Chondrocyte (in vitro differentiated cells): Measurements from ENCODE around the gene GRK3. TPM values are rescaled to one million over a fixed set of nuclear protein-coding genes. Genes with fewer than 3 reads are reported as not detected.

Source experiments
- DNase-seq: peaks from one replicate; pipeline ENCODE4 v3.0.0; 2021; ENCODE audit warnings: mixed read lengths, low spot score
- H3K27ac Mint-ChIP-seq: one replicate; pipeline ENCODE4 v1.8.0; 2021; ENCODE audit warnings: mild to moderate bottlenecking, moderate library complexity, mixed read lengths; ENCODE audit not compliant: unreplicated experiment
- H3K27me3 Mint-ChIP-seq: 2 replicates; pipeline ENCODE4 v1.8.0; 2021; ENCODE audit warnings: low read depth, mixed read lengths
- H3K36me3 Mint-ChIP-seq: 2 replicates; pipeline ENCODE4 v1.8.0; 2021; ENCODE audit warnings: low read depth, mixed read lengths
- H3K4me1 Mint-ChIP-seq: 2 replicates; pipeline ENCODE4 v1.8.0; 2021; ENCODE audit warnings: low read depth, mild to moderate bottlenecking, mixed read lengths
- H3K4me3 Mint-ChIP-seq: one replicate; pipeline ENCODE4 v1.8.0; 2021; ENCODE audit warnings: mild to moderate bottlenecking, moderate library complexity, mixed read lengths; ENCODE audit not compliant: unreplicated experiment
- H3K9me3 Mint-ChIP-seq: 2 replicates; pipeline ENCODE4 v1.8.0; 2021; ENCODE audit warnings: low read depth, mixed read lengths
- total RNA-seq: library from RNA; stranded (reverse); gene quantifications from 3 replicates; pipeline ENCODE4 v1.2.1, GENCODE V29; 2021
- TF ChIP-seq, protein P1 (sequence below): fragments of 200-600 bp; sonication (generic); IDR thresholded peaks from 2 replicates; pipeline ENCODE4 v1.5.0; 2021; ENCODE audit warnings: antibody characterized with exemption, mild to moderate bottlenecking, moderate library complexity

GRK3 gene
- total RNA-seq, 1 donor from 2014 or later = 2.0 TPM

- Mint-ChIP-seq H3K27ac (no peak overlapping the region), H3K27me3 (no peaks in the 10 kb centered on the region), H3K4me3 (no peak overlapping the region)
These were observed 185.1 kb downstream of the GRK3 start for GRCh38 chr22:25749420-25750169.

GRCh38 chr22:25750569-25751173 lies 186.2 kb downstream of the GRK3 start:
- H3K4me3 Mint-ChIP-seq = no peak overlapping the region
- TF ChIP-seq, protein P1, sequence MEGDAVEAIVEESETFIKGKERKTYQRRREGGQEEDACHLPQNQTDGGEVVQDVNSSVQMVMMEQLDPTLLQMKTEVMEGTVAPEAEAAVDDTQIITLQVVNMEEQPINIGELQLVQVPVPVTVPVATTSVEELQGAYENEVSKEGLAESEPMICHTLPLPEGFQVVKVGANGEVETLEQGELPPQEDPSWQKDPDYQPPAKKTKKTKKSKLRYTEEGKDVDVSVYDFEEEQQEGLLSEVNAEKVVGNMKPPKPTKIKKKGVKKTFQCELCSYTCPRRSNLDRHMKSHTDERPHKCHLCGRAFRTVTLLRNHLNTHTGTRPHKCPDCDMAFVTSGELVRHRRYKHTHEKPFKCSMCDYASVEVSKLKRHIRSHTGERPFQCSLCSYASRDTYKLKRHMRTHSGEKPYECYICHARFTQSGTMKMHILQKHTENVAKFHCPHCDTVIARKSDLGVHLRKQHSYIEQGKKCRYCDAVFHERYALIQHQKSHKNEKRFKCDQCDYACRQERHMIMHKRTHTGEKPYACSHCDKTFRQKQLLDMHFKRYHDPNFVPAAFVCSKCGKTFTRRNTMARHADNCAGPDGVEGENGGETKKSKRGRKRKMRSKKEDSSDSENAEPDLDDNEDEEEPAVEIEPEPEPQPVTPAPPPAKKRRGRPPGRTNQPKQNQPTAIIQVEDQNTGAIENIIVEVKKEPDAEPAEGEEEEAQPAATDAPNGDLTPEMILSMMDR = no peak
- H3K27me3 Mint-ChIP-seq = no peaks in the 10 kb centered on the region
- peaks cover 29% of the 10 kb centered on the region for H3K4me1 Mint-ChIP-seq
- H3K9me3 Mint-ChIP-seq = no peaks in the 10 kb centered on the region
- H3K27ac Mint-ChIP-seq = no peak overlapping the region
- no peak for DNase-seq
- no peaks in the 10 kb centered on the region for H3K36me3 Mint-ChIP-seq

More at GRCh38 chr22:25749420-25750169, 185.1 kb downstream of the GRK3 start:
- TF ChIP-seq, protein P1 = no peak
- peaks cover 20% of the 10 kb centered on the region for H3K4me1 Mint-ChIP-seq
- no peaks in the 10 kb centered on the region for H3K36me3 Mint-ChIP-seq
- H3K9me3 Mint-ChIP-seq = no peaks in the 10 kb centered on the region
- peak; percentile 55 for DNase-seq

DNA sequence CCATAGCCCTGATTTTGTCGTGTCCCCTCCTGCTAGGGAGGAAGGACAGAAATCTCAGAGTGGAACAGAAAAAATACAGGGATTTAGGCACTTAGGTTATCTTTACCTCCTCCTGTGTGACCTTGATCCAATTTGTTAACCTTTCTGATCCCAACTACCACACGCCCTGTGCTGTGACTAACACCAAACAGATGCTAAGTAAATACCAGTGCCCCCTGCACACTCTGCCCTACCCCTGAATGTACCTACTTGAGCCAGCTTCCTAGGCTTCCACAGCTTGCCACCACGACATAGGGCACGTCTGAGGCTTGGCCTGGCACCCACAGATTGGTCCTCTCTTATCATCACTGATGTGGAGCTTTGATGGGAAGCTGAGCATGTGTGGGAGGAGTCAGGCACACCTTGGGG lies 186.7 kb downstream of the GRK3 start:
- no peak overlapping the region for H3K4me3 Mint-ChIP-seq
- H3K27ac Mint-ChIP-seq = no peak overlapping the region
- no peaks in the 10 kb centered on the region for H3K27me3 Mint-ChIP-seq
- H3K9me3 Mint-ChIP-seq = no peaks in the 10 kb centered on the region
- H3K36me3 Mint-ChIP-seq = no peaks in the 10 kb centered on the region
- peaks cover 32% of the 10 kb centered on the region for H3K4me1 Mint-ChIP-seq
- TF ChIP-seq, protein P1 = no peak
- DNase-seq = no peak

DNA sequence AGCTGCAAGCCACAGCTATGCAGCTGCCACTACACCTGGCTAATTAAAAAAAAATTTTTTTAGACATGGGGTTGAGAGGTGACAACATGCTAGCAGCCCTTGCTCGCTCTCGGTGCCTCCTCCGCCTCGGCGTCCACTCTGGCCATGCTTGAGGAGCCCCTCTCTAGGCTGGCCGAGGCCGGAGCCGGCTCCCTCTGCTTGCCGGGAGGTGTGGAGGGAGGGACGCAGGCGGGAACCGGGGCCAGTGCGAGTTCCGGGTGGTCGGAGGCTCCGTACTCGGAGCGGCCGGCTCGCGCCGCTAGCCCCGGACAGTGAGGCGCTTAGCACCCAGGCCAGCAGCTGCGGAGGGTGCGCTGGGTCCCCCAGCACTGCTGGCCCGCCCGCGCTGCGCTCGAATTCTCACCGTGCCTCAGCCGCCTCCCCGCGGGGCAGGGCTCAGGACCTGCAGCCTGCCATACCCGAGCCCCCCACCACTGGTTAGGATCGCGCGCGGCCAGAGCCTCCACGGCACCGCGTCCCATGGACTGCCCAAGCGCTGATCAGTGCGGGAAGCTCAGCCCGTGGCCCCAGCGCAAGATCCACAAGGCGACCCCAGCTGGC lies 188.2 kb downstream of the GRK3 start:
- peaks cover 25% of the 10 kb centered on the region for H3K4me1 Mint-ChIP-seq
- no peak overlapping the region for H3K27ac Mint-ChIP-seq
- no peaks in the 10 kb centered on the region for H3K36me3 Mint-ChIP-seq
- no peak for DNase-seq
- no peaks in the 10 kb centered on the region for H3K27me3 Mint-ChIP-seq
- TF ChIP-seq, protein P1 = no peak
- no peaks in the 10 kb centered on the region for H3K9me3 Mint-ChIP-seq
- no peak overlapping the region for H3K4me3 Mint-ChIP-seq

DNA sequence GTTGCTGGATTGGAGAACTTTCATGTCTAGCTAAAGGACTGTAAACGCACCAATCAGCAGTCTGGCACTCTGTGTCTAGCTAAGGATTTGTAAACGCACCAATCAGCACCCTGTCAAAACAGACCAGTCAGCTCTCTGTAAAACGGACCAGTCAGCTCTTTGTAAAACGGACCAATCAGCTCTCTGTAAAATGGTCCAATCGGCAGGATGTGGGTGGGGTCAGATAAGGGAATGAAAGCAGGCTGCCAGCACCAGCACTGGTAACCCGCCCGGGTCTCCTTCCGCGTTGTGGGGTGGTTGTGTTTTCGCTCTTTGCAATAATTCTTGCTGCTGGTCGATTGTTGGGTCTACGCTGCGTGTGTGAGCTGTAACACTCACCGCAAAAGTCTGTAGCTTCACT lies 188.8 kb downstream of the GRK3 start:
- H3K27ac Mint-ChIP-seq = no peak overlapping the region
- H3K9me3 Mint-ChIP-seq = no peaks in the 10 kb centered on the region
- no peaks in the 10 kb centered on the region for H3K27me3 Mint-ChIP-seq
- TF ChIP-seq, protein P1 = no peak
- no peak overlapping the region for H3K4me3 Mint-ChIP-seq
- DNase-seq = no peak
- peaks cover 23% of the 10 kb centered on the region for H3K4me1 Mint-ChIP-seq
- no peaks in the 10 kb centered on the region for H3K36me3 Mint-ChIP-seq
